SK-N-SH treated with all-trans-retinoic acid at 6 μM for 48 hours (cell line): ENCODE data around the gene IFNA13.

Source experiments
- ATAC-seq: fragments of 200-7000 bp; cut with Tn5 transposase; 3 replicates; pipeline ENCODE4 v1.9.1; 2020; ENCODE audit warnings: mild to moderate bottlenecking, moderate library complexity
- ARNTL ChIP-seq: fragments of 450-650 bp; formaldehyde crosslinking; IDR thresholded peaks from 2 replicates; pipeline ENCODE4 v1.5.0; 2020; ENCODE audit warnings: low read depth, mild to moderate bottlenecking, moderate library complexity, borderline replicate concordance
- BACH2 ChIP-seq: fragments of 250-450 bp; sonication (Bioruptor Pico); IDR thresholded peaks from 2 replicates; pipeline ENCODE4 v1.9.0; 2021; ENCODE audit warnings: mild to moderate bottlenecking, borderline replicate concordance
- CSDC2 ChIP-seq: fragments of 250-450 bp; sonication (Bioruptor Pico); IDR thresholded peaks from 2 replicates; pipeline ENCODE4 v1.5.0; 2020; ENCODE audit warnings: mild to moderate bottlenecking, moderate library complexity
- ESRRG ChIP-seq: fragments of 250-450 bp; sonication (Bioruptor Pico); IDR thresholded peaks from 2 replicates; pipeline ENCODE4 v1.6.1; 2021; ENCODE audit warnings: mild to moderate bottlenecking
- GLIS3 ChIP-seq: fragments of 250-450 bp; sonication (Bioruptor Pico); IDR thresholded peaks from 2 replicates; pipeline ENCODE4 v1.5.0; 2020; ENCODE audit warnings: mild to moderate bottlenecking, moderate library complexity
- ISL1 ChIP-seq: fragments of 250-450 bp; sonication (Bioruptor Pico); IDR thresholded peaks from 2 replicates; pipeline ENCODE4 v2.1.2; 2022; ENCODE audit warnings: mild to moderate bottlenecking, moderate library complexity
- OSR1 ChIP-seq: fragments of 250-450 bp; sonication (Bioruptor Pico); IDR thresholded peaks from 2 replicates; pipeline ENCODE4 v1.8.0; 2022; ENCODE audit warnings: moderate library complexity, mild to moderate bottlenecking, inconsistent platforms
- PPARA ChIP-seq: fragments of 250-450 bp; sonication (Bioruptor Pico); IDR thresholded peaks from 2 replicates; pipeline ENCODE4 v1.5.0; 2020; ENCODE audit warnings: mild to moderate bottlenecking, borderline replicate concordance
- RARB ChIP-seq: fragments of 250-450 bp; sonication (Bioruptor Pico); IDR thresholded peaks from 2 replicates; pipeline ENCODE4 v1.8.0; 2021; ENCODE audit warnings: mild to moderate bottlenecking, moderate library complexity
- SNAI2 ChIP-seq: fragments of 250-450 bp; sonication (Bioruptor Pico); IDR thresholded peaks from 2 replicates; pipeline ENCODE4 v1.5.0; 2020; ENCODE audit warnings: mild to moderate bottlenecking, moderate library complexity
- TOX ChIP-seq: fragments of 250-450 bp; sonication (Bioruptor Pico); IDR thresholded peaks from 2 replicates; pipeline ENCODE4 v1.8.0; 2021; ENCODE audit warnings: mild to moderate bottlenecking, moderate library complexity, borderline replicate concordance
- ZC3H10 ChIP-seq: fragments of 250-450 bp; sonication (Bioruptor Pico); IDR thresholded peaks from 2 replicates; pipeline ENCODE4 v1.5.1; 2021; ENCODE audit warnings: mild to moderate bottlenecking, moderate library complexity
- ZFP30 ChIP-seq: fragments of 450-650 bp; formaldehyde crosslinking; IDR thresholded peaks from 2 replicates; pipeline ENCODE4 v1.5.0; 2022; ENCODE audit warnings: mild to moderate bottlenecking, moderate library complexity
- ZNF565 ChIP-seq: fragments of 450-650 bp; formaldehyde crosslinking; conservative IDR thresholded peaks from 2 replicates; pipeline ENCODE4 v1.5.0; 2020; ENCODE audit warnings: low read depth, mild to moderate bottlenecking, moderate library complexity
- ZNF70 ChIP-seq: fragments of 450-650 bp; formaldehyde crosslinking; IDR thresholded peaks from 2 replicates; pipeline ENCODE4 v1.5.0; 2020; ENCODE audit warnings: mild to moderate bottlenecking, moderate library complexity
- ZNF8 ChIP-seq: fragments of 450-650 bp; formaldehyde crosslinking; IDR thresholded peaks from 2 replicates; pipeline ENCODE4 v1.5.0; 2020; ENCODE audit warnings: mild to moderate bottlenecking, moderate library complexity
- TF ChIP-seq, protein P1 (sequence below): fragments of 250-450 bp; sonication (Bioruptor Pico); IDR thresholded peaks from 2 replicates; pipeline ENCODE4 v1.5.1; 2021; ENCODE audit warnings: mild to moderate bottlenecking, moderate library complexity
- TF ChIP-seq, protein P2 (sequence below): fragments of 250-450 bp; sonication (Bioruptor Pico); IDR thresholded peaks from 2 replicates; pipeline ENCODE4 v1.5.0; 2020; ENCODE audit warnings: mild to moderate bottlenecking, moderate library complexity
- TF ChIP-seq, protein P3 (sequence below): fragments of 250-450 bp; sonication (Bioruptor Pico); IDR thresholded peaks from 2 replicates; pipeline ENCODE4 v1.5.1; 2020; ENCODE audit warnings: low read depth, mild to moderate bottlenecking, moderate library complexity
- TF ChIP-seq, protein P4 (sequence below): fragments of 250-450 bp; sonication (Bioruptor Pico); IDR thresholded peaks from 2 replicates; pipeline ENCODE4 v1.8.0; 2020; ENCODE audit warnings: mild to moderate bottlenecking, moderate library complexity, borderline replicate concordance

The IFNA13 gene

GRCh38 chr9:21404146-21404545, 36.3 kb upstream of the IFNA13 start:
- no peak for TF ChIP-seq GLIS3 (CRISPR knock-in tag)
- TF ChIP-seq, protein P1, sequence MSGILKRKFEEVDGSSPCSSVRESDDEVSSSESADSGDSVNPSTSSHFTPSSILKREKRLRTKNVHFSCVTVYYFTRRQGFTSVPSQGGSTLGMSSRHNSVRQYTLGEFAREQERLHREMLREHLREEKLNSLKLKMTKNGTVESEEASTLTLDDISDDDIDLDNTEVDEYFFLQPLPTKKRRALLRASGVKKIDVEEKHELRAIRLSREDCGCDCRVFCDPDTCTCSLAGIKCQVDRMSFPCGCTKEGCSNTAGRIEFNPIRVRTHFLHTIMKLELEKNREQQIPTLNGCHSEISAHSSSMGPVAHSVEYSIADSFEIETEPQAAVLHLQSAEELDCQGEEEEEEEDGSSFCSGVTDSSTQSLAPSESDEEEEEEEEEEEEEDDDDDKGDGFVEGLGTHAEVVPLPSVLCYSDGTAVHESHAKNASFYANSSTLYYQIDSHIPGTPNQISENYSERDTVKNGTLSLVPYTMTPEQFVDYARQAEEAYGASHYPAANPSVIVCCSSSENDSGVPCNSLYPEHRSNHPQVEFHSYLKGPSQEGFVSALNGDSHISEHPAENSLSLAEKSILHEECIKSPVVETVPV (CRISPR knock-in tag) = no peak
- TF ChIP-seq ZNF70 (CRISPR knock-in tag) = no peak
- TF ChIP-seq, protein P2, sequence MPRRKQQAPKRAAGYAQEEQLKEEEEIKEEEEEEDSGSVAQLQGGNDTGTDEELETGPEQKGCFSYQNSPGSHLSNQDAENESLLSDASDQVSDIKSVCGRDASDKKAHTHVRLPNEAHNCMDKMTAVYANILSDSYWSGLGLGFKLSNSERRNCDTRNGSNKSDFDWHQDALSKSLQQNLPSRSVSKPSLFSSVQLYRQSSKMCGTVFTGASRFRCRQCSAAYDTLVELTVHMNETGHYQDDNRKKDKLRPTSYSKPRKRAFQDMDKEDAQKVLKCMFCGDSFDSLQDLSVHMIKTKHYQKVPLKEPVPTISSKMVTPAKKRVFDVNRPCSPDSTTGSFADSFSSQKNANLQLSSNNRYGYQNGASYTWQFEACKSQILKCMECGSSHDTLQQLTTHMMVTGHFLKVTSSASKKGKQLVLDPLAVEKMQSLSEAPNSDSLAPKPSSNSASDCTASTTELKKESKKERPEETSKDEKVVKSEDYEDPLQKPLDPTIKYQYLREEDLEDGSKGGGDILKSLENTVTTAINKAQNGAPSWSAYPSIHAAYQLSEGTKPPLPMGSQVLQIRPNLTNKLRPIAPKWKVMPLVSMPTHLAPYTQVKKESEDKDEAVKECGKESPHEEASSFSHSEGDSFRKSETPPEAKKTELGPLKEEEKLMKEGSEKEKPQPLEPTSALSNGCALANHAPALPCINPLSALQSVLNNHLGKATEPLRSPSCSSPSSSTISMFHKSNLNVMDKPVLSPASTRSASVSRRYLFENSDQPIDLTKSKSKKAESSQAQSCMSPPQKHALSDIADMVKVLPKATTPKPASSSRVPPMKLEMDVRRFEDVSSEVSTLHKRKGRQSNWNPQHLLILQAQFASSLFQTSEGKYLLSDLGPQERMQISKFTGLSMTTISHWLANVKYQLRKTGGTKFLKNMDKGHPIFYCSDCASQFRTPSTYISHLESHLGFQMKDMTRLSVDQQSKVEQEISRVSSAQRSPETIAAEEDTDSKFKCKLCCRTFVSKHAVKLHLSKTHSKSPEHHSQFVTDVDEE = no peak
- TF ChIP-seq ZNF8 (CRISPR knock-in tag) = no peak
- TF ChIP-seq ESRRG = no peak
- ATAC-seq = no peak

GRCh38 chr9:21402386-21403251, 34.8 kb upstream of the IFNA13 start:
- TF ChIP-seq ZNF70 (CRISPR knock-in tag) (no peak), SNAI2 (CRISPR knock-in tag) (no peak), ZNF8 (CRISPR knock-in tag) (no peak), CSDC2 (CRISPR knock-in tag) (no peak), BACH2 (CRISPR knock-in tag) (no peak), RARB (CRISPR knock-in tag) (no peak), PPARA (CRISPR knock-in tag) (no peak), OSR1 (no peak), GLIS3 (CRISPR knock-in tag) (no peak), ISL1 (CRISPR knock-in tag) (no peak), ARNTL (CRISPR knock-in tag) (no peak), ZC3H10 (CRISPR knock-in tag) (no peak)
- TF ChIP-seq, protein P3, sequence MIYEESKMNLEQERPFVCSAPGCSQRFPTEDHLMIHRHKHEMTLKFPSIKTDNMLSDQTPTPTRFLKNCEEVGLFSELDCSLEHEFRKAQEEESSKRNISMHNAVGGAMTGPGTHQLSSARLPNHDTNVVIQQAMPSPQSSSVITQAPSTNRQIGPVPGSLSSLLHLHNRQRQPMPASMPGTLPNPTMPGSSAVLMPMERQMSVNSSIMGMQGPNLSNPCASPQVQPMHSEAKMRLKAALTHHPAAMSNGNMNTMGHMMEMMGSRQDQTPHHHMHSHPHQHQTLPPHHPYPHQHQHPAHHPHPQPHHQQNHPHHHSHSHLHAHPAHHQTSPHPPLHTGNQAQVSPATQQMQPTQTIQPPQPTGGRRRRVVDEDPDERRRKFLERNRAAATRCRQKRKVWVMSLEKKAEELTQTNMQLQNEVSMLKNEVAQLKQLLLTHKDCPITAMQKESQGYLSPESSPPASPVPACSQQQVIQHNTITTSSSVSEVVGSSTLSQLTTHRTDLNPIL = no peak
- TF ChIP-seq, protein P2 = no peak
- ATAC-seq = peak; percentile 58

- ATAC-seq = no peak
- TF ChIP-seq GLIS3 (CRISPR knock-in tag) = no peak
- TF ChIP-seq, protein P2 = no peak
- TF ChIP-seq, protein P4, sequence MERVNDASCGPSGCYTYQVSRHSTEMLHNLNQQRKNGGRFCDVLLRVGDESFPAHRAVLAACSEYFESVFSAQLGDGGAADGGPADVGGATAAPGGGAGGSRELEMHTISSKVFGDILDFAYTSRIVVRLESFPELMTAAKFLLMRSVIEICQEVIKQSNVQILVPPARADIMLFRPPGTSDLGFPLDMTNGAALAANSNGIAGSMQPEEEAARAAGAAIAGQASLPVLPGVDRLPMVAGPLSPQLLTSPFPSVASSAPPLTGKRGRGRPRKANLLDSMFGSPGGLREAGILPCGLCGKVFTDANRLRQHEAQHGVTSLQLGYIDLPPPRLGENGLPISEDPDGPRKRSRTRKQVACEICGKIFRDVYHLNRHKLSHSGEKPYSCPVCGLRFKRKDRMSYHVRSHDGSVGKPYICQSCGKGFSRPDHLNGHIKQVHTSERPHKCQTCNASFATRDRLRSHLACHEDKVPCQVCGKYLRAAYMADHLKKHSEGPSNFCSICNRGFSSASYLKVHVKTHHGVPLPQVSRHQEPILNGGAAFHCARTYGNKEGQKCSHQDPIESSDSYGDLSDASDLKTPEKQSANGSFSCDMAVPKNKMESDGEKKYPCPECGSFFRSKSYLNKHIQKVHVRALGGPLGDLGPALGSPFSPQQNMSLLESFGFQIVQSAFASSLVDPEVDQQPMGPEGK (CRISPR knock-in tag) = no peak
- no peak for TF ChIP-seq ZFP30 (CRISPR knock-in tag)
- TF ChIP-seq TOX (CRISPR knock-in tag) = no peak
- no peak for TF ChIP-seq ISL1 (CRISPR knock-in tag)
- no peak for TF ChIP-seq ZNF565 (CRISPR knock-in tag)
- TF ChIP-seq ESRRG = no peak
- no peak for TF ChIP-seq PPARA (CRISPR knock-in tag)
- TF ChIP-seq ZC3H10 (CRISPR knock-in tag) = no peak
- no peak for TF ChIP-seq ZNF70 (CRISPR knock-in tag)
- TF ChIP-seq, protein P1 (CRISPR knock-in tag) = no peak
- no peak for TF ChIP-seq ZNF8 (CRISPR knock-in tag)
- TF ChIP-seq RARB (CRISPR knock-in tag) = no peak
Observed at GRCh38 chr9:21399956-21400355, 32.1 kb upstream of the IFNA13 start.
